ENCODE measurements around the gene APRT.

APRT gene

GRCh38 chr16:88810166-88810911 is 1.4 kb downstream of the APRT start:
- no peaks in the 10 kb centered on the region for H3K9me3 ChIP-seq (ENCODE audit: severe bottlenecking)
- peaks cover 46% of the 10 kb centered on the region for H3K36me3 ChIP-seq
- no peak for TF ChIP-seq CTCF (IDR thresholded peaks at IDR 0.05; ENCODE audit: low read depth, low read length)
- H3K4me3 ChIP-seq (ENCODE audit: low read depth, low read length) = peak overlapping the region; percentile 54
- peak overlapping the region; percentile 95 for H3K27ac ChIP-seq
- no peak for DNase-seq
- no peaks in the 10 kb centered on the region for H3K27me3 ChIP-seq (ENCODE audit: insufficient read depth, low read depth, severe bottlenecking)

GRCh38 chr16:88809676-88810165 is 2.0 kb downstream of the APRT start:
- no peak overlapping the region for H3K4me3 ChIP-seq (ENCODE audit: low read depth, low read length)

GRCh38 chr16:88809068-88809675 is 2.6 kb downstream of the APRT start:
- Histone ChIP-seq H3K27ac (no peak overlapping the region), H3K9me3 (ENCODE audit: severe bottlenecking) (no peaks in the 10 kb centered on the region), H3K27me3 (ENCODE audit: insufficient read depth, low read depth, severe bottlenecking) (no peaks in the 10 kb centered on the region), H3K4me3 (ENCODE audit: low read depth, low read length) (no peak overlapping the region), H3K36me3 (peaks cover 56% of the 10 kb centered on the region)
- TF ChIP-seq CTCF (IDR thresholded peaks at IDR 0.05; ENCODE audit: low read depth, low read length) = no peak
- no peak for DNase-seq

More at GRCh38 chr16:88809676-88810165, 2.0 kb downstream of the APRT start:
- Histone ChIP-seq H3K27ac (no peak overlapping the region), H3K27me3 (ENCODE audit: insufficient read depth, low read depth, severe bottlenecking) (no peaks in the 10 kb centered on the region), H3K9me3 (ENCODE audit: severe bottlenecking) (no peaks in the 10 kb centered on the region), H3K36me3 (peaks cover 52% of the 10 kb centered on the region)
- no peak for DNase-seq
- no peak for TF ChIP-seq CTCF (IDR thresholded peaks at IDR 0.05; ENCODE audit: low read depth, low read length)

- TF ChIP-seq CTCF (IDR thresholded peaks at IDR 0.05; ENCODE audit: low read depth, low read length) = no peak
- DNase-seq = no peak
- Histone ChIP-seq H3K27ac (no peak overlapping the region), H3K27me3 (ENCODE audit: insufficient read depth, low read depth, severe bottlenecking) (no peaks in the 10 kb centered on the region), H3K4me3 (ENCODE audit: low read depth, low read length) (no peak overlapping the region), H3K36me3 (peaks cover 56% of the 10 kb centered on the region), H3K9me3 (ENCODE audit: severe bottlenecking) (no peaks in the 10 kb centered on the region)
Observed at GRCh38 chr16:88807626-88808453, 3.9 kb downstream of the APRT start.

- no peaks in the 10 kb centered on the region for H3K27me3 ChIP-seq (ENCODE audit: insufficient read depth, low read depth, severe bottlenecking)
- H3K9me3 ChIP-seq (ENCODE audit: severe bottlenecking) = no peaks in the 10 kb centered on the region
- no peak overlapping the region for H3K27ac ChIP-seq
- no peak for TF ChIP-seq CTCF (IDR thresholded peaks at IDR 0.05; ENCODE audit: low read depth, low read length)
- no peak for DNase-seq
- peaks cover 56% of the 10 kb centered on the region for H3K36me3 ChIP-seq
- no peak overlapping the region for H3K4me3 ChIP-seq (ENCODE audit: low read depth, low read length)
Observed at GRCh38 chr16:88807142-88807625, 4.5 kb downstream of the APRT start.
